Peyer's patch (tissue), 4 donors: ENCODE measurements around the gene CSAD. TPM values are rescaled to one million over a fixed set of nuclear protein-coding genes. Genes with fewer than 3 reads are reported as not detected.
"Not testable (repeated sequence)": the region's sequence is repeated elsewhere in the genome, so short reads cannot be mapped to it uniquely, and the experiment has no call there.

Experiments used
- DNase-seq, 3 donors: peaks; one replicate each; pipeline ENCODE4 v3.0.0-alpha.2; 2017 to 2019
- H3K27ac ChIP-seq, 4 donors: fragments of 200-600 bp; sonication (generic); one replicate each; pipeline ENCODE4 v1.5.1; 2016 to 2019
- H3K27me3 ChIP-seq, 2 donors: fragments of 200-600 bp; sonication (generic); one replicate each; pipeline ENCODE4 v1.5.1; 2019
- H3K36me3 ChIP-seq, 3 donors: fragments of 200-600 bp; sonication (generic); one replicate each; pipeline ENCODE4 v1.5.1; 2016 to 2019
- H3K4me1 ChIP-seq, 4 donors: fragments of 200-600 bp; sonication (generic); one replicate each; pipeline ENCODE4 v1.5.1; 2016 to 2019
- H3K4me3 ChIP-seq, 4 donors: fragments of 200-600 bp; sonication (generic); 1 replicate in 3 of 4; 2 replicates in 1 of 4; pipeline ENCODE4 v1.5.1; 2016 to 2019; ENCODE audit warnings: mild to moderate bottlenecking in 1 of 4
- H3K9me3 ChIP-seq, 4 donors: fragments of 200-600 bp; sonication (generic); one replicate each; pipeline ENCODE4 v1.5.1; 2016 to 2019; ENCODE audit warnings: mild to moderate bottlenecking in 1 of 4
- POLR2A ChIP-seq, 2 donors: fragments of 450-650 bp; IDR thresholded peaks; one replicate each; pipeline ENCODE4 v1.5.1; 2017; ENCODE audit warnings: antibody characterized with exemption in 2 of 2, mild to moderate bottlenecking in 2 of 2, moderate library complexity in 2 of 2
- total RNA-seq, 4 donors: library from RNA; depleted of rRNA; stranded (reverse); fragments of >200 nt; gene quantifications; one replicate each; pipeline ENCODE4 v1.1.0, GENCODE V29; 2016
- TF ChIP-seq, protein P1 (sequence below), 6 experiments: fragments of 450-650 bp in 4 of 6; fragments of 200-600 bp in 2 of 6; sonication (generic) in 1 of 6; IDR thresholded peaks; one replicate each; pipeline ENCODE4 v1.5.1; 2017 to 2019; ENCODE audit warnings: antibody characterized with exemption in 6 of 6, mild to moderate bottlenecking in 3 of 6, moderate library complexity in 1 of 6

The CSAD gene
- total RNA-seq, 4 donors from 2014 or later: 36.1 to 154 (median 109) TPM

DNA sequence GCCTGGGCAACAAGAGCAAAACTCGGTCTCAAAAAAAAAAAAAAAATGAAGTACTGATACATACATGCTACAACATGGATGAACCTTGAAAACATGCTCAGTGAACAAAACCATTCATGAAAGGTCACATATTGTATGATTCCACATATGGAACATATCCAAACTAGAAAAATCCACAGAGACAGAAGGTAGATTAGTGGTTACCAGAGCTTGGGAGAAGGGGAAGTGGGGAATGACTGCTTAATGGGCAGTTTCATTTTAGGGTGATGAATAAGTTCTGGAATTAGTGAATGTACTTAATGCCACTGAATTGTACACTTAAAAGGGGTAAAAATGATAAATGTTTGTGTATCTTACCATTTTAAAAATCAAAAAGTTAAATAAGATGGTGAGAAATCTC, 23.6 kb upstream of the CSAD start:
- Histone ChIP-seq H3K4me3 (no peak overlapping the region), H3K4me1 (peaks cover 0 to 55% (median 34%) of the 10 kb centered on the region in 4 donors), H3K36me3 (no peaks in the 10 kb centered on the region), H3K27ac (peak overlapping the region in 1 of 4 donors; percentile 6), H3K27me3 (no peaks in the 10 kb centered on the region), H3K9me3 (no peaks in the 10 kb centered on the region)
- no peak for DNase-seq
- TF ChIP-seq, protein P1, sequence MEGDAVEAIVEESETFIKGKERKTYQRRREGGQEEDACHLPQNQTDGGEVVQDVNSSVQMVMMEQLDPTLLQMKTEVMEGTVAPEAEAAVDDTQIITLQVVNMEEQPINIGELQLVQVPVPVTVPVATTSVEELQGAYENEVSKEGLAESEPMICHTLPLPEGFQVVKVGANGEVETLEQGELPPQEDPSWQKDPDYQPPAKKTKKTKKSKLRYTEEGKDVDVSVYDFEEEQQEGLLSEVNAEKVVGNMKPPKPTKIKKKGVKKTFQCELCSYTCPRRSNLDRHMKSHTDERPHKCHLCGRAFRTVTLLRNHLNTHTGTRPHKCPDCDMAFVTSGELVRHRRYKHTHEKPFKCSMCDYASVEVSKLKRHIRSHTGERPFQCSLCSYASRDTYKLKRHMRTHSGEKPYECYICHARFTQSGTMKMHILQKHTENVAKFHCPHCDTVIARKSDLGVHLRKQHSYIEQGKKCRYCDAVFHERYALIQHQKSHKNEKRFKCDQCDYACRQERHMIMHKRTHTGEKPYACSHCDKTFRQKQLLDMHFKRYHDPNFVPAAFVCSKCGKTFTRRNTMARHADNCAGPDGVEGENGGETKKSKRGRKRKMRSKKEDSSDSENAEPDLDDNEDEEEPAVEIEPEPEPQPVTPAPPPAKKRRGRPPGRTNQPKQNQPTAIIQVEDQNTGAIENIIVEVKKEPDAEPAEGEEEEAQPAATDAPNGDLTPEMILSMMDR (IDR thresholded peaks at IDR 0.05): no peak
- TF ChIP-seq POLR2A (IDR thresholded peaks at IDR 0.05): no peak

DNA sequence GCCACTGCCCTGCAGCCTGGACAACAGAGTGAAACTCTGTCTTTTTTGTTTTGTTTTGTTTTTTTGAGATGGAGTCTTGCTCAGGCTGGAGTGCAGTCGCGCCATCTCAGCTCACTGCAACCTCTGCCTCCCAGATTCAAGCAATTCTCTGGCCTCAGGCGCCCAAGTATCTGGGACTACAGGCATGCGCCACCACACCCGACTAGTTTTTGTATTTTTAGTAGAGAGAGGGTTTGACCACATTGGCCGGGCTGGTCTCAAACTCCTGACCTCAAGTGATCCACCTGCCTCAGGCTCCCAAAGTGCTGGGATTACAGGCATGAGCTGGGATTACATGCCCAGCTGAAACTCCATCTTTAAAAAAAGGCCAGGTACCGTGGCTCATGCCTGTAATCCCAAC, 21.6 kb upstream of the CSAD start:
- H3K4me3 ChIP-seq, H3K36me3 ChIP-seq, H3K9me3 ChIP-seq, H3K27me3 ChIP-seq, DNase-seq: not testable (repeated sequence)
- Histone ChIP-seq H3K27ac (peak overlapping the region in 1 of 4 donors; percentile 76), H3K4me1 (peaks cover 0 to 51% (median 32%) of the 10 kb centered on the region in 4 donors)

DNA sequence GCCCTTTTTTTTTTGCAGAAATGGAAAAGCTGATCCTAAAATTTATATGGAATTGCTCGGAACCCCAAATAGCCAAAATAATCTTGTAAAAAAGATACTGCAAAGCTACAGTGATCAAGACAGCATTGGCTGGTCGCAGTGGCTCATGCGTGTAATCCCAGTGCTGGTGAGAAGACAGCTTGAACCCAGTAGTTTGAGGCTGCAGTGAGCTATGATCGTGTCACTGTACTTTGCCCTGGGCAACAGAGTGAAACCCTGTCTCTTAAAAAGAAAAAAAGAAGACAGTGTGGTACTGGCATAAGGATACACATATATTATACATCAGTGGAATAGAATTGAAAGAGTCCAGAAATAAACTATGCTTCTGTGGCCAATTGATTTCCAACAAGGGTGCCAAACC, 20.9 kb upstream of the CSAD start:
- H3K4me1 ChIP-seq: peaks cover 0 to 48% (median 31%) of the 10 kb centered on the region in 4 donors
- no peaks in the 10 kb centered on the region for H3K36me3 ChIP-seq
- TF ChIP-seq POLR2A (IDR thresholded peaks at IDR 0.05): no peak
- TF ChIP-seq, protein P1 (IDR thresholded peaks at IDR 0.05): no peak
- H3K27me3 ChIP-seq: no peaks in the 10 kb centered on the region
- H3K9me3 ChIP-seq: no peaks in the 10 kb centered on the region
- H3K4me3 ChIP-seq: no peak overlapping the region
- DNase-seq: no peak
- H3K27ac ChIP-seq: peak overlapping the region in 1 of 4 donors; percentile 76

DNA sequence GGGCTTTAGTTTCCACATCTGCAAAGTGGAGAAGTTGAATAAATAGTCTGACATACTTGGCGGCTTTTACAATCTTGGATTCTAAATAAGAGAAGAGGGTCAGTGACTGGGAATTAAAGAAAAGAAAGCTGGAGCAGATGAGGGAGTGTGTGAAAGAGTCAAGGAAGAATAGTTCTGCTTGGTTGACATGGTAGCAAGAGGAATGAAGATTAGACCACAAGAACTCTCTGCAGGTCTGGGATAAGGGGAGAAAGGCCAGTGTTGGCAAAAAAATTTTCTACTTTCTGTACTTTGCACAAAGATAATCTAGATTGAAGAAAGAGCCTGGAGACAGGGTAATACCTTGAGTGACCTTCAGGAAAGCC, 20.4 kb upstream of the CSAD start:
- no peaks in the 10 kb centered on the region for H3K36me3 ChIP-seq
- no peaks in the 10 kb centered on the region for H3K27me3 ChIP-seq
- H3K9me3 ChIP-seq: no peaks in the 10 kb centered on the region
- H3K4me1 ChIP-seq: peaks cover 0 to 48% (median 31%) of the 10 kb centered on the region in 4 donors
- no peak for TF ChIP-seq POLR2A (IDR thresholded peaks at IDR 0.05)
- TF ChIP-seq, protein P1 (IDR thresholded peaks at IDR 0.05): peak in 1 of 6 experiments; percentile 5
- DNase-seq: no peak
- H3K27ac ChIP-seq: peak overlapping the region in 2 of 4 donors; percentile 45 to 76
- peak overlapping the region in 1 of 4 donors; percentile 7 for H3K4me3 ChIP-seq

- Histone ChIP-seq H3K27ac (peak overlapping the region in 3 of 4 donors; percentile 11 to 76 (median 45)), H3K36me3 (no peaks in the 10 kb centered on the region), H3K4me3 (peak overlapping the region in 1 of 4 donors; percentile 7), H3K9me3 (no peaks in the 10 kb centered on the region), H3K27me3 (no peaks in the 10 kb centered on the region), H3K4me1 (peaks cover 0 to 48% (median 31%) of the 10 kb centered on the region in 4 donors)
- DNase-seq: peak in 2 of 3 donors; percentile 50 to 55
- TF ChIP-seq, protein P1 (IDR thresholded peaks at IDR 0.05): no peak
- no peak for TF ChIP-seq POLR2A (IDR thresholded peaks at IDR 0.05)
These were observed 19.9 kb upstream of the CSAD start for GRCh38 chr12:53200458-53201176.

- no peak for TF ChIP-seq POLR2A (IDR thresholded peaks at IDR 0.05)
- TF ChIP-seq, protein P1 (IDR thresholded peaks at IDR 0.05): no peak
- no peak overlapping the region for H3K4me3 ChIP-seq
- no peaks in the 10 kb centered on the region for H3K9me3 ChIP-seq
- H3K27me3 ChIP-seq: no peaks in the 10 kb centered on the region
- H3K4me1 ChIP-seq: peaks cover 0 to 43% (median 31%) of the 10 kb centered on the region in 4 donors
- H3K27ac ChIP-seq: peak overlapping the region in 3 of 4 donors; percentile 11 to 76 (median 45)
- peak in 1 of 3 donors; percentile 45 for DNase-seq
- no peaks in the 10 kb centered on the region for H3K36me3 ChIP-seq
These were observed 19.4 kb upstream of the CSAD start for GRCh38 chr12:53200107-53200457.
